GM19438 (cell line): Measurements from ENCODE around the gene KIF23.
A peak's percentile ranks its signal among the peaks of the same experiment; 100 is the strongest.
"Not testable (repeated sequence)": the region's sequence is repeated elsewhere in the genome, so short reads cannot be mapped to it uniquely, and the experiment has no call there.

Experiments
- ATAC-seq: cut with Tn5 transposase; IDR thresholded peaks from one replicate; pipeline ENCODE4 v1.9.1; 2021; ENCODE audit warnings: low read depth; ENCODE audit not compliant: unreplicated experiment

KIF23 gene

DNA sequence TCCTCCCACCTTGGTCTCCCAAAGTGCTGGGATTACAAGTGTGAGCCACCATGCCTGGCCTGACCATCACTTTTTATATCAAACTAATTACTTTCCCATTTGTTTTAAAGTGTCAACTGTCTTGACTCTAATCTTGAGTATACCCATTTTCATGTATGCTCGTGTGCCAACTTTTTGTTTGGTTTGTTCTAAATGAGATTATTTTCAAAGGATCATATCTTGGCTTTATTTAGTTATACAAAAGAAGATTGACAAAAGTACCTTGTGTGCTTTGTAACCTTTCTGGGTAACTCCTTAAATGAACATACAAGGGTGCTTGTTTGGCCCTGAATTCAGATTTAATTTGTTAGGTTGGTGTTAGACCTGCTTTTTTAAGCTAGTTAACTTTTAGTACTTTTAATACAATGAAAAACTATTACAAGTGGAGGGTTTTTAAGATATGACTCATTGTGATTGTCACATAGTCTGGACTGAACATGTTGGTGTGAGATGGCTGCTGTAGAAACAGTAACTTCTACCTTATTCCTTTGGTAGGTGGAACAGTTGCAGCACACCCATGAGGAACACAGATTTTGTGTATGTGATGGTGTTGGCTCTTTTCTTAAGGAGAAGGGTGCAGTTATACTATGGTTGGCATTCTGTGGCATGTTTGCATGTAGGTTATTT, 10.7 kb downstream of the KIF23 start:
- ATAC-seq = no peak

DNA sequence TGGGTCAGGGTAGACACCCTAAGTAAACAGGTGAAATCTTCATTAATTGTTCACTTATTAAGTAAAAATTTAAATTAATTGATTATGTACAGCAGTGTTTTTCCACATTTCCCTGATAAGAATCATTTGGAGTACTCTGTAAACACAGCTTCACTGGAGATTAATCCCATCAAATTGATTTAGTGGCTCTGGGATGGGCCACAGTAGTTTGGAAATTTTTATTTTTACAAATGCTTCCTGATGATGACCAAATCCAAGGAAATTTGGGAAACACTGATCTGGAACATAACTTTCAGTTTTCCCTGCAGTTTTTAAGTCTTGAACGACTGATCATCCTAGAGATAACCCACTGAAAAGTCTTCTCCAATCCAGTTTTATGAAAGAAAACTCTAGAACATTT, 19.7 kb downstream of the KIF23 start:
- no peak for ATAC-seq

DNA sequence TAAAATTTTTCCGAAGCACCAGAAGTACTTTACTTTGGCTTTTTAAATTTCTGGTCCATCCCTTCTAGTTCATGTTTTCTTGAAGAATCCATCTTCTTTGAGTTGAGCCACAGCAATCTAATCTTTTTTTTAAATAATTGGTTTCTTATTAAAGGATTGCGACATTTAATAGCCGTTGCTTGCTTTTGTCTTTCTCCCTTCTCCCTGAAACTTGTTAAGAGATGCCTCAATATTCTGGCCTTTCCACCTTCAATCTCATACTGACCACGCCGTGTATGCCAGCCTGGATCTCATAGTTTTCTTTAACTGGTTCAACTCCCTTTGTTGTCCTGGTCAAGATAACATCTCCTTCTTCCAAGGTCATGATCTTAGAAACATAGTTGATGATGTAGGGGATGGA, 20.1 kb downstream of the KIF23 start:
- no peak for ATAC-seq

DNA sequence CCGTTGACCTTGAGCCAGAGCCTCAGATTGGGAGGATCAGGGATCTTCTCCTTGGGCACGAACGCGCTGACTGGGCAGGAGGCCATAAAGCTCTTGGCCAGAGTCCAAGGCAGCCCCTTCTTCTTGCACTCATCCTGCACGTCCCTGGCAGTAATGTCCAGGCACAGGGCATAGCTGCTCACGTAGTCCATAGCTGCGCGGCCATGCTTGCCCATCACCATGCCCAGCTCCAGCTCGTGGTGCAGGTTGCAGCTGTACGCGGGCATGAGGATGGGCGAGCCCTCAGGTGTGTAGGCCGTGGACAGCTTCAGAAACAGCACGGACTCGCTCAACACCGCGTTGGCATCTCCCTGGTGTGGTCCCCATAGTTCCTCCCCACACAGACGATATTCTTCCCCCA, 20.5 kb downstream of the KIF23 start:
- ATAC-seq = no peak

DNA sequence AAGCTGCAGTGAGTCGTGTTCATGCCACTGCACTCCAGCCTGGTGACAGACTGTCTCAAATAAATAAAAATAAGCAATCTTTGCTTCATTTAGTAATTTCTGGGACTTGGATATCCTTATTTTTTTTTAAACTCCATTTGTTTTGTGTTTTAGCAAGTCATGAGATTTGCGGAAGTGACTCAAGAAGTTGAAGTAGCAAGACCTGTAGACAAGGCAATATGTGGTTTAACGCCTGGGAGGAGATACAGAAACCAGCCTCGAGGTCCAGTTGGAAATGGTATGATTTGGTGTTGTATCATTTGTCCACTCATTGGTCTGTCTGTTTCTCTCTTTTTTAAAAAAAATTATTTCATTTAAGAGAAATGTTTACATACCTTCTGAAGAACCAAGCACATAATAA, 21.8 kb downstream of the KIF23 start:
- ATAC-seq = no peak

DNA sequence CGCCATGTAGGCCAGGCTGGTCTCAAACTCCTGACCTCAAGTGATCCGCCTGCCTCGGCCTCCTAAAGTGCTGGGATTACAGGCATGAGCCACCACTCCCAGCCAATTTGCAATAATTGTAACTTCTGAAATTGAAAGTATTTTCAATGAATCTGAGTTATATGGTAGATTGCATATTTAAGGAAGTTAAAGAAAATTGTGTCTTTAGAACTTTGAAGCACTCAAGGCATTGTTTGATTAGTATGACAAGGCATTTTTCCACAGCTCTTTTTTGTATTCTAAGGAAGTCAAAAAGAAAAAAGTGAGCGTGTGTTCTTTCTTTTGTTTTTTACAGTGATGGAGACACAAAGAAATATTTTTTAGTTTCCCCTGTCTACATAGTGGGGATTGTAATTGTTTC, 22.8 kb downstream of the KIF23 start:
- no peak for ATAC-seq

DNA sequence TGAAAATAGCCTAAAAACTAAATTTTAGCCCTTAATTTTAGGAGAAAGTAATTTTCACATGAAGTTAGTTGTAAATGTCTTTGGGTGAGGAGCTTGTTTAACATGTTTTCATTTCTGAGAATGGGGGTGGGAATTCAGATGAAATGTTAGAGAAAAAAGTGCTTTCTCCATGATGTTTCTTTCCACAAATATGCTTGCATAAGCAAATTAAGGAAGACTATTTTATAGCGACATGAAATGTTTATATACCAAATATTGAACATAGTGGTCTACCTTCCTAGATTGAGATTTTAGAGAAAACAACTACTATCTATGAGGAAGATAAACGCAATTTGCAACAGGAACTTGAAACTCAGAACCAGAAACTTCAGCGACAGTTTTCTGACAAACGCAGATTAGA, 25.5 kb downstream of the KIF23 start:
- ATAC-seq = no peak

DNA sequence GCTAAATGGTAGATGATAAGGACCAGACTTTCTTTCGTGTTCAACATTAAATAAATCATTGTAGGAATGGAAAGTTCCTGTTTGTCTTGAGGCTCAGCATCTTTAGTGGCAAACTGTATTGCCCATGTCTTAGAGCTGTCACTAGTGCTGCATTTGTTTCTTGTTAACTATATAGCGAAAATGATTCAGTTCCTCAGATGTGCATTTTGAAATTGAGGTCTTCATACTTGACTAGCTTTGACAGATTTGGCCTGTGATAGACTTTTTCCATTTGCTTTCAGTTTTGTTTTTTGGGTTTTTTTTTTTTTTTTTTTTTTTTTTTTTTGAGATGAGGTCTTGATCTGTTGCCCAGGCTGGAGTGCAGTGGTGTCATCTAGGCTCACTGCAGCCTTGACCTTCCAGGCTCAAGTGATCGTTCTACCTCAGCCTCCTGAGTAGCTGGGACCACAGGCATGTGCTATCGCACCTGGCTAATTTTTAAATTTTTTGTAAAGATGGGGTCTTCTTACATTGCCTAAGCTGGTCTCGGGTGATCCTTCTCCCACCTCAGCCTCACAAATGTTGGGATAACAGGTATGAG, 29.0 kb downstream of the KIF23 start:
- ATAC-seq = no peak

DNA sequence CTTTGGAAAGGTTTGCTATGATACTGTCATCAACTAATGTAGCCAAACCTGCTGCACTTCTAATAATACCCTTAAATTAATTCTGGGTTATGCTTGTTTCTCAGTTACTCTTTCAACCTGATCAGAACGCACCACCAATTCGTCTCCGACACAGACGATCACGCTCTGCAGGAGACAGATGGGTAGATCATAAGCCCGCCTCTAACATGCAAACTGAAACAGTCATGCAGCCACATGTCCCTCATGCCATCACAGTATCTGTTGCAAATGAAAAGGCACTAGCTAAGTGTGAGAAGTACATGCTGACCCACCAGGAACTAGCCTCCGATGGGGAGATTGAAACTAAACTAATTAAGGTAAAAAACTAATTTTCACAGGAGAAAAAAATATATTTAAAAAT, 30.5 kb downstream of the KIF23 start:
- no peak for ATAC-seq

DNA sequence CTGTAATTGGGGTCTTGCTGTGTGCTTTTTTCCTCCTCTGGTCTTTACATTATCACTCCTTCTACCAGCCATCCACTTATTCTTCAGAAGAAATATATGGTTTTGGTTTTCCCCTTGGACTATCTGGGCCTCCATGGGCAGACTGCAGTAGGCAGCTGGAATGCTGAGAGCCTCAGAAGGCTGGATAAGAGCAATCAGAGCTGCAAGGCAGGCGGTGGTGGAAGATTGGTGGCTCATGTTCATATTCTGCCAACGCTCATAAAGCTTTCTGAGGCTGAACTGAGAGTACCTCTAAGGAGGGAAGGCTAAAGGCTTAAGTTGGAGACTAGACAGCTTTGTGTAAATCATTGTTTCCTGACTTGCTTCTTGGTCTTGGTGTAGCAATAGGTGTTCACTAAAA, 32.8 kb downstream of the KIF23 start:
- ATAC-seq = no peak

DNA sequence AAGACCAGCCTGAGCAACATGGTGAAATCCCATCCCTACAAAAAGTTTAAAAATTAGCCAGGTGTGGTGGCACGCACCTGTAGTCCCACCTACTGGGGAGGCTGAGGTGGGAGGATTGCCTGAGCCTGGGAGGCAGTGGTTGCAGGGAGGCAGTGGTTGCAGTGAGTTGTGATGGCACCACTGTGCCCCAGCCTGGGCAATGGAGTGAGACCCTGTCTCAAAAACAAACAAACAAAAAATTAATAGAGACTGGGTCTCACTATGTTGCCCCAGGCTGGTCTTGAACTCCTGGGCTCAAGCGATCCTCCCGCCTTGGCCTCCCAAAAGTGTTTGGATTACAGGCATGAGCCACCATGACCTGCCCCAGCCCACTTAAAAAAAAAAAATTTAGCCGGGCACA, 36.1 kb downstream of the KIF23 start:
- ATAC-seq = not testable (repeated sequence)

DNA sequence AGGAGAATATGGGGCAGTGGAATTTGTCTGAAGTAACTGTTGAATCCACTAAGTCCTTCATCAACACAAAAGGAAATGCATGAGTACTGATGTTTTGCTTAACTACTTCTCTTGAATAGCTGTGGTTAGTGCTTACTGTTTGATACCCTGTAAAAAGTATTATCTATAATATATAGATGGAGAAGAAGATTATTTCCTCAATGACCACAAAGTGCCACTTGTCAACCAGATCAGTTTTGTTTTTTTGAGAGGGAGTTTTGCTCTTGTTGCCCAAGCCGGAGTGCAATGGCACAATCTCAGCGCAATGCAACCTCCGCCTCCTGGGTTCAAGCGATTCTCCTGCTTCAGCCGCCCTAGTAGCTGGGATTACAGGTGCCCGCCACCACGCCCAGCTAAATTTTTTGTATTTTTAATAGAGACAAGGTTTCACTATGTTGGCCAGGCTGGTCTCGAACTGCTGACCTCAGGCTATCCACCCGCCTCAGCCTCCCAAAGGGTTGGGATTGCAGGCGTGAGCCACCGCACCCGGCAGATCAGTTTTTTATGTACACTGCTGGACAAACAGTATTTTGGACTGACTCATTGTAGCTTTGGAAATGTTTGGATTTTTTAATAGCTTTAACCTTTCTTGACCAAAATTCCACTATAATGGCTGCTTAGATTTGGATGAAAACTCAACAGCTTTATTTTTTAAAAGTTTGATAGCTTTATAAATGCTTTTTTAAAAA, 37.0 kb downstream of the KIF23 start:
- no peak for ATAC-seq

DNA sequence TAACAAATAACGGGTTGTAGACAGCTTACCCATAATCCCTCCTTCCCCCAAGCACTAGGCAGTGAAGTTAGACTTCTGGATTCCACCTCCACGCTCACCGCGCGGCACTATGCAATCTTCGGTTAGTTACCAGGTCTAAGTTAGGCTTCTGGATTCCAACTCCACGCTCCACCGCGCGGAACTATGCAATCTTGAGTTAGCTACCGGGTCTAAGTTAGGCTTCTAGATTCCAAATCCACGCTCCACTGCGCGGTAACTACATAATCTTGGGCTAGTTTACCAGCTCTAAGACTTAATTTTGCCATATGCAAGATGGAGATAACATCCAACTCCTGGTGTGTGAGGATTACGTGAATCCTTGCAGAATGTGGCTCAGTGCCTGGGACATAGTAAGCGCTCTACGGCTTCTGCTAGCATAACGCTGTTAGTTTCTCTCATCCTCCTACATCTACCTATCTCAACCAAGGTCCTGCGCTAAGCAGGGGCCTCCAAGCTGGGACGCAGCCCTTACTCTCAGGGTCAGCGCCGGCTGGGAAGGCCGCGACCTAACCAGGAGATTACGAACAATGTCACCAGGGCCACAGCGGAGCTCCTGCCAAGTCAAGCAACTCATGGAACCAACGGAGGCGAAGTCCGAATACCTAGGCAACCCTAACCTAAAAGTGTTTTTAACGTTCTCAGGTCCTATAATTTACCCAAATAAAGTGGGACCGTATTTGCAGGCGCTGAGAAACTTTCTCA, 38.0 kb downstream of the KIF23 start:
- peak; percentile 42 for ATAC-seq

DNA sequence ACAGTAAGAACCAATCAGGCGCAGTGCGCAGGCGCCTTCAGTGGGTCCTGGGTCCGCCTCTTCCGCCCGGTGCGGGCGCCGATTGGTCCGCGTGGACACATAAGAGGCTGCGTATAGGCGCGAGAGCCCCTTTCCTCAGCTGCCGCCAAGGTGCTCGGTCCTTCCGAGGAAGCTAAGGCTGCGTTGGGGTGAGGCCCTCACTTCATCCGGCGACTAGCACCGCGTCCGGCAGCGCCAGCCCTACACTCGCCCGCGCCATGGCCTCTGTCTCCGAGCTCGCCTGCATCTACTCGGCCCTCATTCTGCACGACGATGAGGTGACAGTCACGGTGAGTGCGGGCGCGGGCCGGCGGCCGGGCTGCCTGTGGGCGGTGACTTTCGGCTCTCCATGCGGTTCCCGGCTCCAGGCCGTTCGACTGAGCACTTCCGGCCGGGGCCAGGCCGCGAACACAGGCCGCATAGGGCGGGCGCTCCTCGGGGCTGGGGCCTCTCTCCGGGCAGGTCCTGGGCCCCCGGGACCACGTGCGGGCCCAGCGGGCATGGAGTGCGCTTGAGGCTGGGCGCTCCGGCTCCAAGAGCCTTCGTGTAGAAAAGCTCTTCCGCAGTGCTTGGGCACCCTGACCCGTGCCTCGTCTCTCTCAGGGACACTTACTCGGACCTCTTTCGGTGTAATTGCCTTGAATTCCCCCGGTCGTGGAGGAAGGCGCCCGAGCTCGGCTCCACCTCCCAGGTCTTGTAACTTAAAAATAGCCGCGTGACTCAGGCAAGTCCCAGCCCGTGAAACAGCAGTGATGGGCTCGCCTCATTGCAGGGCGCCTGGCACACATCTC, 38.8 kb downstream of the KIF23 start, which contains the start of gene RPLP1:
RPLP1 (plus strand) TSS at position 127 of the 830 bp plus-strand sequence; CDS start at position 258, 131 bp downstream.
- peak; percentile 74 for ATAC-seq

DNA sequence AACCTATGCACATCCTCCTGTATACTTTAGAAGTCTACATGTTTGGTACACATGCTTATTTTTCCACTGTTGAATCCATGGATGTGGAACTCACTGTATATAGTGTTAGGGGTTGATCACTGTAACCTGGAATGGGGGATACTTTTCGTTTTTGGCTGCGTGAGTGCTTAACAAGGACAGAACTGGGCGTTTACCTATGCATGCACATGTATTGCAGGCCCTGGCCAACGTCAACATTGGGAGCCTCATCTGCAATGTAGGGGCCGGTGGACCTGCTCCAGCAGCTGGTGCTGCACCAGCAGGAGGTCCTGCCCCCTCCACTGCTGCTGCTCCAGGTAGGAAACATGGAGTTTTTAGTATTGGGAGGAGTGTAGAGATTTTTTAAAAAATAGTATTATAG, 40.8 kb downstream of the KIF23 start:
- ATAC-seq = no peak

DNA sequence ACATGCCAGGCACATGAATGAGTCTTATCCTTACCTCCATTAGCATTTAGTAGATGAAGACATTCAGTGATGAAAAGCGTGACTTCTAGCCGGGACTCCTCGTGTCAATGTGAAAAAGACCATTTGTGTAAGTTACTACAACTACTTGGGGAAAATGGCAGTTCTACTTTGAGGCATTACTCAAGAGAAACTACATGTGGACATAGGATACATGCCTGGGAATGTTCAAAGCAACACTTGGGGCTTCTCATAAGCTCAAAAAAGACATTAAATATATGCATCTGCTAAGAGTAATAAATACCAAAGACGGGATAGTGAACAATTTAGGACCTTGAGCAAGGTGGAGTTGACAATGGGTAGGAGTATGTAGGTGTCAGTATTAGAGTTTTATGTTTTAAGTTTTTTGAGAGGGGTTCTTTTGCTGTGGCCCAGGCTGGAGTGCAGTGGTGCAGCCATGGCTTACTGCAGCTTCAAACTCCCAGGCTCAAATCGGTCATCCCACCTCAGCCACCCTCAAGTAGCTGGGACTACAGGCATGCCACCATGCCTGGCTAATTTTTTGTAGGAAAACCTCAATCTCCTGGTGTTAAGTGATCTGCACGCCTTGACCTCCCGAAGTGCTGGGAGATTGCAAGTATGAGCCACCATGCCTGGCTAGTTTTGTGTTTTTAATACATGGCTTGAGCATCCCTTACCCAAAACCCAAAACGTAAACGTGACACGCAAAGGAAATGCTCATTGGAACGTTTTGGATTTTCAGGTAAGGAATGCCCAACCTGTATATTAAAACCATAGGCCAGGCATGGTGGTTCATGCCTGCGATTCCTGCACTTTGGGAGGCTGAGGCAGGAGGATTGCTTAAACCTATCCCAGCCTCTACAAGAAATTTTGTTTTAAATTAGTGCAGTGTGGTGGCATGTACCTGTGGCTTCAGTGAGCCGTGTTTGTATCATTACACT, 42.3 kb downstream of the KIF23 start:
- no peak for ATAC-seq

DNA sequence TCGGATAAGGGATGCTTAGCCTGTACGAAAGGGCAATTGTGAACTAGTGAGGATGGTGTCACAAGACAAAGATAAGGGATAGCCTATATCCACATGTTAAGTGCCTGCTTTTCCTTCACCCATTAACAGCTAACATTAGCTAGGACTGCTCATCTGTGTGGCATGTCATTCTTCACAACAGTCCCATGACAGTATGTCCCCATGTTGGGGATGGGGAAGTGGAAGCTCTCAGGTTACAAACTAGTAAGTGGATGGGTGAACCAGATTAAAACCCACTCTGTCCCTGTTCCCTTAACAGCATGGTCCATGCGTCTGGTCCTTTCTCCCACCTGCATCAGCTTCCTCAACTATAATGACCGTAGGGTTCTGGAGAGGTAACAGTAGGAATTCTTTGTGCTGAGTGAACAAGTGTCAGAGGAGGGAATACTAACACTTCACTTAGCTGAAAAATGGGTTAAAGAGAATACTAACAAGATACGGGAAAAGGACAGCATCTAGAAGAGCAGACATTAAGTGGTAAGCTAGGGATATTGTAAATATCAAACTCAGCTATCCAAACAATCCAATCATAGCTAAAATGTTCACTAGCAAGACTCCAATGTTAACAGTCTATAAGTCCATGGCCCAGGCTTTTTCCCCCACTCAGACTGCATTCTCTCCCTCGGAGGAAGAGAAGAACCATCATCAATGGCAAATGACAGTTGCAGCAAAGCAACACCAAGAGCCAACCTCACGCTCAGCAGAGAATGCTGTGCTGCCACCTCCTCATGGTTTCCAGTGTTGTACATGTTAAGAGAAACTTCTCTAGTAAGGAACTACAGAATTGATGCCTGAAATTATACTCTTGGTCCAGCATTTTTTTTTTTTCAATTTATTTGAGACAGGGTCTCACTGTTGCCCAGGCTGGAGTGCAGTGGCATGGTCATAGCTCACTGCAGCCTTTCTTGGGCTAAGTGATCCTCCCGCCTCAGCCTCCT, 43.4 kb downstream of the KIF23 start:
- no peak for ATAC-seq

DNA sequence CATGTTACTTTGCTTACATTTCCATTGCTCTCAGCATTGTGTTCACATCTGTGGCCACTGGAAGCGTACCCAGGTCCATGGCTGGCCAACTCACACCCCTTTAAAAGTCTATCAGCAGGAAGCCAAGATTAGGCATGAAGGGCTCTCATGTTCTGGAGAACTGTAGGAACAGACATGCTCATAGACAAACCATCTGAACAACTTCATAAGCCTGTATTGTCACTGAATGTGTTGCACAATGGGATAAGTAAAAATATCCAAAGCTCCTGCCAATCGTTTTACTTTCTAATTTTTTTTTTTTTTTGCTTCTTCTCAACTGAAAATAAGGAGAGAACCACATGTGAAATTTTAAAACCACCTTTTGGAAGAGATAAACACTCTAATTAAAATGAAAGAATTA, 44.9 kb downstream of the KIF23 start:
- ATAC-seq = no peak
